Mesodermal cell (in vitro differentiated cells): ENCODE data around the gene GRK2.

Experiments used
- H3K27ac ChIP-seq: 2 replicates; pipeline ENCODE4 v1.7.0; 2013; ENCODE audit warnings: mild to moderate bottlenecking, low read depth, low read length, moderate library complexity; ENCODE audit not compliant: severe bottlenecking
- H3K36me3 ChIP-seq: 2 replicates; pipeline ENCODE4 v1.7.1; 2013; ENCODE audit warnings: mild to moderate bottlenecking, low read length, moderate library complexity; ENCODE audit not compliant: control insufficient read depth, insufficient read depth
- H3K4me1 ChIP-seq: one replicate; pipeline ENCODE4 v1.7.1; 2013; ENCODE audit warnings: mild to moderate bottlenecking, low read length; ENCODE audit not compliant: insufficient read depth, control insufficient read depth, poor library complexity, severe bottlenecking
- H3K4me3 ChIP-seq: 2 replicates; pipeline ENCODE4 v1.7.0; 2013; ENCODE audit warnings: low read length, control low read depth, mild to moderate bottlenecking; ENCODE audit not compliant: insufficient read depth, poor library complexity, severe bottlenecking; ENCODE audit errors: extremely low read depth
- H3K9me3 ChIP-seq: 2 replicates; pipeline ENCODE4 v1.7.1; 2013; ENCODE audit warnings: mild to moderate bottlenecking, low read length, moderate library complexity; ENCODE audit not compliant: control insufficient read depth
- WGBS, 2 experiments: methylation state at CpG; one replicate each; pipeline ENCODE4 v1.1.5; 2013; ENCODE audit warnings: missing lambda C conversion rate in 2 of 2; ENCODE audit not compliant: insufficient coverage in 2 of 2; 5-methylcytosine and 5-hydroxymethylcytosine counted together

GRK2 gene

DNA sequence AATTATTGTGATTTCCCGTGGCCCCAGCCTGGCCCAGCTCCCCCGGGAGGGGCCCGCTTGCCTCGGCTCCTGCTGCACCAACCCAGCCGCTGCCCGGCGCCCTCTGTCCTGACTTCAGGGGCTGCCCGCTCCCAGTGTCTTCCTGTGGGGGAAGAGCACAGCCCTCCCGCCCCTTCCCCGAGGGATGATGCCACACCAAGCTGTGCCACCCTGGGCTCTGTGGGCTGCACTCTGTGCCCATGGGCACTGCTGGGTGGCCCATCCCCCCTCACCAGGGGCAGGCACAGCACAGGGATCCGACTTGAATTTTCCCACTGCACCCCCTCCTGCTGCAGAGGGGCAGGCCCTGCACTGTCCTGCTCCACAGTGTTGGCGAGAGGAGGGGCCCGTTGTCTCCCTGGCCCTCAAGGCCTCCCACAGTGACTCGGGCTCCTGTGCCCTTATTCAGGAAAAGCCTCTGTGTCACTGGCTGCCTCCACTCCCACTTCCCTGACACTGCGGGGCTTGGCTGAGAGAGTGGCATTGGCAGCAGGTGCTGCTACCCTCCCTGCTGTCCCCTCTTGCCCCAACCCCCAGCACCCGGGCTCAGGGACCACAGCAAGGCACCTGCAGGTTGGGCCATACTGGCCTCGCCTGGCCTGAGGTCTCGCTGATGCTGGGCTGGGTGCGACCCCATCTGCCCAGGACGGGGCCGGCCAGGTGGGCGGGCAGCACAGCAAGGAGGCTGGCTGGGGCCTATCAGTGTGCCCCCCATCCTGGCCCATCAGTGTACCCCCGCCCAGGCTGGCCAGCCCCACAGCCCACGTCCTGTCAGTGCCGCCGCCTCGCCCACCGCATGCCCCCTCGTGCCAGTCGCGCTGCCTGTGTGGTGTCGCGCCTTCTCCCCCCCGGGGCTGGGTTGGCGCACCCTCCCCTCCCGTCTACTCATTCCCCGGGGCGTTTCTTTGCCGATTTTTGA lies 19.5 kb downstream of the GRK2 start:
- Histone ChIP-seq H3K9me3 (no peaks in the 10 kb centered on the region), H3K27ac (no peak overlapping the region), H3K4me1 (peaks cover 14% of the 10 kb centered on the region), H3K4me3 (no peak overlapping the region), H3K36me3 (peaks cover 64% of the 10 kb centered on the region)
- WGBS, 2 experiments, result 96% methylated on average over 25 to 32 of the region's 39 CpGs

GRCh38 chr11:67286621-67287333 lies 20.5 kb downstream of the GRK2 start:
- 82 to 96% methylated on average over 7 to 8 of the region's 8 CpGs for WGBS, 2 experiments
- H3K27ac ChIP-seq, result peak overlapping the region; percentile 29
- peaks cover 65% of the 10 kb centered on the region for H3K36me3 ChIP-seq
- peaks cover 14% of the 10 kb centered on the region for H3K4me1 ChIP-seq
- no peak overlapping the region for H3K4me3 ChIP-seq
- H3K9me3 ChIP-seq, result no peaks in the 10 kb centered on the region

DNA sequence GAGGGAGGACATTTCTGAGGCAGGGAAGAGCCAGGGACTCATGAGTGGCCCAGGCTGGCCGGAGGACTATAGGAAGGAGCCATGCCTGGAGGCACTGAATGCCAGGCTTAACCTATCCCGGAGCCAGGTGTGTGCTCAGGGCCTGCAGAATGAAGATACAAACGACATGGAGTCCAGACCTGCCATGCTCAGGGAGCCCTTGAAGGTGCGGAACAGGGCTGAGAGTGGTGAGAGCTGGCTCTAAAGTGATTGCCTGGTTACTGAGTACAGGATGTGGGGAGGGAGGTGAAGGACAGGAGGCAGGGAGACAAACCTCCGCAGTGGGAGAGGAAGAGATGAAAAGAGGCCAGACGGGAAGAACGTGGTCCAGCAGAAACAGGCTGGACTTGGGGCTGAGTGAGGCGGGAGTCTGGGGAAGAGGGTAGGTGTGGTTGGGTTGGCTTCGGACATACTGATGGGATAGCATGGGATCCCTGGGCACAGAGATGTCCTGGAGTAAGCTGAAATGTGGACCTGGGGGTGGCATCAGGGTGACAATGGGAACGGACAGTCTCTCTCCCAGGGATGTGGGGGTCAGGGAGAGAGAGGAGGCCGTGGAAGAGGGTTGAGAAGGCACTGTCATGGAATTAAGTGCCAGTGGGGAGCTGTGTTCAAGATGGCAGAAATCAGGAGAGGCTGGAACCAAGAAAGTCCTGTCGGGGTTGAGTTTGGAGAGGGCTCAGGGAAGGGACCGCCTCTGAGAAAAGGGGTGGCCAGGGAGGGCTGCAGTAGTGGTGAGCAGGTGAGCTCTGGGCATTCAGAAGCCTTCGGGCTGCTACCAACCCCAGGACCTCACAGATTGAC lies 21.3 kb downstream of the GRK2 start:
- Histone ChIP-seq H3K4me3 (peak overlapping the region; percentile 67), H3K36me3 (peaks cover 68% of the 10 kb centered on the region), H3K9me3 (no peaks in the 10 kb centered on the region), H3K27ac (peak overlapping the region; percentile 94), H3K4me1 (peaks cover 14% of the 10 kb centered on the region)
- WGBS, 2 experiments, result 95 to 97% methylated on average over 10 to 13 of the region's 14 CpGs

GRCh38 chr11:67288198-67288451 lies 21.9 kb downstream of the GRK2 start:
- Histone ChIP-seq H3K9me3 (no peaks in the 10 kb centered on the region), H3K36me3 (peaks cover 68% of the 10 kb centered on the region), H3K4me3 (peak overlapping the region; percentile 67), H3K27ac (peak overlapping the region; percentile 94), H3K4me1 (peaks cover 14% of the 10 kb centered on the region)
- WGBS, 2 experiments, result 60 to 66% methylated on average over 4 of the region's 4 CpGs

GRCh38 chr11:67288452-67289225 lies 22.4 kb downstream of the GRK2 start:
- H3K4me1 ChIP-seq, result peaks cover 14% of the 10 kb centered on the region
- H3K4me3 ChIP-seq, result peak overlapping the region; percentile 67
- H3K9me3 ChIP-seq, result no peaks in the 10 kb centered on the region
- H3K27ac ChIP-seq, result peak overlapping the region; percentile 94
- WGBS, 2 experiments, result 0 to 1% methylated on average over 58 to 74 of the region's 87 CpGs
- H3K36me3 ChIP-seq, result peaks cover 68% of the 10 kb centered on the region

DNA sequence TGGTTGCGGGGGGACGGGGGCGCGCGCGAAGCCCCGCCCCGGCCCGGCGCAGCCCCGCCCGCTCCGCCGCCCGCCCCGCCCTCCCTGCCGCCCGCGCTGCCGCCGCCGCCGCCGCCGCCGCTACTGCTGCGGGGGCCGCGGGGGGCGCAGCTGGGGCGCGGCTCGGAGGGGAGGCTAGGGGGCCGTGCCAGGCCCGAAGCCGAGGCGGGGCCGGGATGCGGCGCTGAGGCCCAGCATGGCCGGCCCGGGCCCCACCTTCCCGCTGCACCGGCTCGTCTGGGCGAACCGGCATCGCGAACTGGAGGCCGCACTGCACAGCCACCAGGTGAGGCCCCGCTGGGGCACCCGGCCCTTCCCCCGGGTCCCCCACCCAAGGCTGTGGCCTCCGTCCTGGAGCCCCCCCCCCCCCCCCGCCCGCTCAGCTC lies 23.0 kb downstream of the GRK2 start, which contains the start of gene ANKRD13D:
TSS of gene ANKRD13D (plus strand) at position 78 of the 425 bp plus-strand sequence. CDS start at position 236, 158 bp downstream.
- Histone ChIP-seq H3K4me1 (peaks cover 14% of the 10 kb centered on the region), H3K4me3 (peak within 1 kb of the TSS; percentile 67), H3K9me3 (no peaks in the 10 kb centered on the region), H3K36me3 (peaks cover 68% of the 10 kb centered on the region), H3K27ac (peak within 1 kb of the TSS; percentile 94)
- 0 to 1% methylated on average over 11 to 25 of the region's 56 CpGs for WGBS, 2 experiments

DNA sequence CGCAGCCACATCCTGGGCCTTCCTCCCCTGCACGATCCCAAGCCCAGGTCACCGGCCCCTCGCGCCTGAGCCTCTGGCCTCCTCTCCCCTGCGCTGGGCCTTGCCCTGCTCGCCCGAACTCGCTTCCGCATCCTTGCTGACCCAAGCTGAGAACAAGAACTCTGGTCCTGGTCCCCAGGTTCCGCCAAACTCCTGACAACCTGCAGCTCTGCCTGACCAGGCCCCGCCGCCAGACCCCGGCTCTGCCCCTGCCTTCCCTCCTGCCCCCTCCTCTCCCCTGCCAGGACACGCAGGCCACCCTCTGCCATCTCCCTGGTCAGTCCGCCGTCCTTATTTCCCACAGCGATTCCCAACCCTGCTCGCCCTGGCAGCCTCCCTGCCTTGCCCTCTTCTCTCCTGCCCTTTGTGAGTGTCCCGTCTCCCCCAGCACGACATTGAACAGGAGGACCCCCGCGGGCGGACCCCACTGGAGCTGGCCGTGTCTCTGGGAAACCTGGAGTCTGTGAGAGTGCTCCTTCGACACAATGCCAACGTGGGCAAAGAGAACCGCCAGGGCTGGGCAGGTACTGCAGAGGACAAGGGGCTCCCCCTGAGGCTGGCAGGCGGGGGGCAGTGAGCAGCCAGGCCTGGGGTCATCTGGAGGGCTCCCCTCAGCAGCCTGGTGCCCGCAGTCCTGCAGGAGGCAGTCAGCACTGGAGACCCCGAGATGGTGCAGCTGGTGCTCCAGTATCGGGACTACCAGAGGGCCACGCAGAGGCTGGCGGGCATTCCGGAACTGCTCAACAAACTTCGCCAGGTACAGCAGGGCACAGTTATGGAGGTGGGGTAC lies 23.6 kb downstream of the GRK2 start:
- Histone ChIP-seq H3K36me3 (peaks cover 68% of the 10 kb centered on the region), H3K4me3 (peak overlapping the region; percentile 67), H3K9me3 (peaks cover under 1% of the 10 kb centered on the region), H3K27ac (peak overlapping the region; percentile 29), H3K4me1 (peaks cover 14% of the 10 kb centered on the region)
- 45 to 50% methylated on average over 29 to 34 of the region's 36 CpGs for WGBS, 2 experiments

GRCh38 chr11:67290801-67291200 lies 24.5 kb downstream of the GRK2 start:
- H3K4me3 ChIP-seq, result no peak overlapping the region
- H3K36me3 ChIP-seq, result peaks cover 67% of the 10 kb centered on the region
- H3K9me3 ChIP-seq, result peaks cover 10% of the 10 kb centered on the region
- WGBS, 2 experiments, result 95 to 98% methylated on average over 7 of the region's 7 CpGs
- no peak overlapping the region for H3K27ac ChIP-seq
- peaks cover 14% of the 10 kb centered on the region for H3K4me1 ChIP-seq

DNA sequence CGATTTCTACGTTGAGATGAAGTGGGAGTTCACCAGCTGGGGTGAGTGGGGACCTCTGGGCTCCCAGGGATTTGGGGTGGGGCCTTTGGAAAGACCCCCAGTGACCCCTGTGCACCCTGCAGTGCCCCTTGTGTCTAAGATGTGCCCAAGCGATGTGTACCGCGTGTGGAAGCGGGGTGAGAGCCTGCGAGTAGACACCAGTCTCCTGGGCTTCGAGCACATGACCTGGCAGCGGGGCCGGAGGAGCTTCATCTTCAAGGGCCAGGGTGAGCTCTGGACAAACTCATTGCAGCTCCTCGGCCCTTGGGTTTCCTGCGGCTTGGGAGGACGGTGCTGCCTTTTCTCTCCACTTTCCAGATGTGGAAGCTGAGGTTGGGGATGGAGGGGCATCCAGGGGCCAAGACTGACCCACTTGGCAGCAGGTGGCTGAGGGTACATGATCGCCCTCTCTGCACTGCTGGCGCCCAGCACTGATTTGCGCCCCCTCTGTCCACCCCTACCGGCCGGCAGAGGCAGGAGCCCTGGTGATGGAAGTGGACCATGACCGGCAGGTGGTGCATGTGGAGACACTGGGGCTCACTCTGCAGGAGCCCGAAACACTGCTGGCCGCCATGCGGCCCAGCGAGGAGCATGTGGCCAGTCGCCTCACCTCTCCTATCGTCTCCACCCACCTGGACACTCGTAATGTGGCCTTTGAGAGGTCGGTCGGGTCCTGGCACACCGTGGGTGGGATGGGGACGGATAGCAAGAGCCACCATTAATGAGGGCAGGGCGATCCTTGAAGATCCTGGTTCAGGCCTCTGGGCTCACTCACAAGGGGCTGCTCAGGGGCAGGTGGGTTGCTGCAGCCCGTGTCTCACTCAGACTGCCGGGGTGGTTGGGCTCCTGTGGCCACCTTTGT lies 25.5 kb downstream of the GRK2 start:
- Histone ChIP-seq H3K4me3 (no peak overlapping the region), H3K27ac (no peak overlapping the region), H3K4me1 (peaks cover 14% of the 10 kb centered on the region), H3K36me3 (peaks cover 67% of the 10 kb centered on the region), H3K9me3 (peaks cover 14% of the 10 kb centered on the region)
- WGBS, 2 experiments, result 94 to 97% methylated on average over 25 to 28 of the region's 33 CpGs
